Activated T-cell treated with anti-CD3 and anti-CD28 coated beads, Interleukin-2, amount 50 U/mL, for 4 hours (primary cell): ENCODE data around the gene IL1RAP. TPM values are rescaled to one million over a fixed set of nuclear protein-coding genes. Genes with fewer than 3 reads are reported as not detected.

Experiments
- ATAC-seq, 2 donors: fragments of 200-7000 bp; cut with Tn5 transposase; one replicate each; pipeline ENCODE4 v1.10.0; 2021
- DNase-seq: peaks from one replicate; pipeline ENCODE4 v3.0.0-alpha.2; 2020
- H3K27me3 Mint-ChIP-seq: one replicate; pipeline ENCODE4 v1.8.0; 2021; ENCODE audit warnings: low read depth, mixed read lengths
- H3K36me3 Mint-ChIP-seq: one replicate; pipeline ENCODE4 v1.8.0; 2022; ENCODE audit warnings: mixed read lengths; ENCODE audit not compliant: insufficient read depth
- H3K4me1 Mint-ChIP-seq: one replicate; pipeline ENCODE4 v1.8.0; 2021; ENCODE audit warnings: low read depth, mixed read lengths
- H3K4me3 Mint-ChIP-seq: one replicate; pipeline ENCODE4 v1.8.0; 2021; ENCODE audit warnings: mild to moderate bottlenecking, moderate library complexity, mixed read lengths
- H3K9me3 Mint-ChIP-seq: one replicate; pipeline ENCODE4 v1.8.0; 2021; ENCODE audit warnings: mixed read lengths
- total RNA-seq, 3 donors: library from RNA; stranded (reverse); gene quantifications; one replicate each; pipeline ENCODE4 v1.2.1, GENCODE V29; 2021

IL1RAP gene
- total RNA-seq, 3 donors from 2014 or later, result 10.2 to 15.3 (median 13.8) TPM

DNA sequence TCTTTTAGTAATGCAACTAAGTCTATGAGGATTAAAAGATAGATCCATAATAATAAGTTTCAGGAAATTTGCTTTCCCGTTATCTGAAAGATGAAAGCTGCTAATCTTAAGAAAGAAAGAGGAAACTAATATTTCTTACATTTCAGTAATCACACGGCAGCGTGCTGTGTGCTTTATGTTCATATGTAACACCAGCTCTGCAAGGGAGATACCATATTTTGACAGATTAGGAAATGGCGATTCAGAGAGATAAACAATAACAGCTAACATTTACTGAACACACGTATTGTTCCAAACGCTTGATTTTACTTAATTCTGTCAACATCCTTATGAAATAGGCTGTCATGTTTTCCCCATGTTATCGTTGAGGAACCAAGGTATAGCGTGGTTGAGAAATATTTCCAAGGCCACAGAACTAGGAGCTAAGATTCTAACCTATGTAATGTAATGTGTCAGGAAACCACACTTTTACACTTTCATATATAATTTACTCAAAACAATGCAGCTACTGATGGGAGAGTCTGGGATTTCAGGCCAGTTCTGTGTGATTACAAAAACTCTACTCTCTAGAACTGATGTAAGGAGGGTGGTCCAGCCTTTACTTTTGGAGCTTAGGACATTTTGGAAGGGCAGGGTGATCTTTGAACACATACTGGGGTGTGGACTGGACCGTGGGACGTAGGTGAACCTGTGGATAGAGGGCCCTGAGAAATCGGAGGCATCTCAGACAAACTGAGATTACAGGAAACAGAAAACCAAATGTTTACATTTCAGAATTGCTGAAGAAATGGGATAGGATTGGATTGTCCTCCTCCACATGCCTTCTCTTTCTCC is 100.6 kb downstream of the IL1RAP start:
- peaks cover 15% of the 10 kb centered on the region for H3K36me3 Mint-ChIP-seq
- no peak for DNase-seq
- H3K9me3 Mint-ChIP-seq, result no peaks in the 10 kb centered on the region
- H3K27me3 Mint-ChIP-seq, result no peaks in the 10 kb centered on the region
- no peak overlapping the region for H3K4me3 Mint-ChIP-seq
- peaks cover 45% of the 10 kb centered on the region for H3K4me1 Mint-ChIP-seq
- ATAC-seq, result no peak

- Mint-ChIP-seq H3K9me3 (no peaks in the 10 kb centered on the region), H3K36me3 (peaks cover 10% of the 10 kb centered on the region), H3K4me1 (peaks cover 46% of the 10 kb centered on the region), H3K4me3 (no peak overlapping the region), H3K27me3 (no peaks in the 10 kb centered on the region)
- DNase-seq (no peak), ATAC-seq (no peak)
Measured at GRCh38 chr3:190615060-190615384, 101.1 kb downstream of the IL1RAP start.

DNA sequence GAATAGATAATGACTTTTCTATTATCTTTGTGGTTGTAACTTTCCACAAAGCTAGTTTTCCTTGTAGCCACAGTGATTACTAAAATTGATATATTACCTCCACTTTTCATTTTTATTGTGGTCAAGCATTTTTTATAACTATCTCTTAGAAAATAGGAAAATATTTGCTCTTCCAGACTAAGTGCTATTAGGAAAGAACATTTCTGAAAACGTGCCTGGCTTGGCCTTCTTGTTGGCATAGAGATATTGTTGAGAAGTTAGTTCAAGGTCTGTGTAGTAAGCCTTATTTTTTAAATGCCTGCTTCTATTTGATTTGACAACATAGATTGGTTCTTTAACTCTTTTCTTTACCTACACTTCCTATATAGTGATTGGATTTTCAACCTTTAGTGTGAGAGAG is 101.7 kb downstream of the IL1RAP start:
- peaks cover 12% of the 10 kb centered on the region for H3K36me3 Mint-ChIP-seq
- H3K27me3 Mint-ChIP-seq, result no peaks in the 10 kb centered on the region
- H3K4me1 Mint-ChIP-seq, result peaks cover 47% of the 10 kb centered on the region
- no peak overlapping the region for H3K4me3 Mint-ChIP-seq
- DNase-seq (no peak), ATAC-seq (no peak)
- H3K9me3 Mint-ChIP-seq, result no peaks in the 10 kb centered on the region

- ATAC-seq (no peak), DNase-seq (no peak)
- Mint-ChIP-seq H3K9me3 (no peaks in the 10 kb centered on the region), H3K4me3 (no peak overlapping the region), H3K4me1 (peaks cover 47% of the 10 kb centered on the region), H3K36me3 (peaks cover 13% of the 10 kb centered on the region), H3K27me3 (no peaks in the 10 kb centered on the region)
Measured at GRCh38 chr3:190616637-190617036, 102.8 kb downstream of the IL1RAP start.

DNA sequence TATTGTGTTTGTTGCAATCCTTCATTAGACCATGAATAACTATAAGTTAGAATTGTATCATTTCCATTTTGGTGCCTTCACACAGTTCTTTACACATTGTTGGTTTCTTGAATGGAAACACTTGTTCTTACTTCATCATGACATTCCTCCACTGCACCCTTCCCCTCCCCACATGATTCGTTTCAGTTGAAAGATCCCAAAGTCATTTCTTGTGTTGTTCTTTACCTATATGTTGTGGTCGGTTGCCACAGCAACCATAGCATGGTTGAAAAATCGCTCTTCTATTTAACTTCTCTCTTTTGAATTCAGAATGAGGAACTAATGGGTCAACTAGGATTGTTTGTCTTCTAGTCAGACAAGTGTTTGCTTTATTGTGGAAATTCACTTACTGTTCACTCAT is 103.3 kb downstream of the IL1RAP start:
- no peaks in the 10 kb centered on the region for H3K9me3 Mint-ChIP-seq
- H3K4me3 Mint-ChIP-seq, result no peak overlapping the region
- ATAC-seq (no peak), DNase-seq (no peak)
- H3K36me3 Mint-ChIP-seq, result peaks cover 13% of the 10 kb centered on the region
- peaks cover 48% of the 10 kb centered on the region for H3K4me1 Mint-ChIP-seq
- no peaks in the 10 kb centered on the region for H3K27me3 Mint-ChIP-seq

DNA sequence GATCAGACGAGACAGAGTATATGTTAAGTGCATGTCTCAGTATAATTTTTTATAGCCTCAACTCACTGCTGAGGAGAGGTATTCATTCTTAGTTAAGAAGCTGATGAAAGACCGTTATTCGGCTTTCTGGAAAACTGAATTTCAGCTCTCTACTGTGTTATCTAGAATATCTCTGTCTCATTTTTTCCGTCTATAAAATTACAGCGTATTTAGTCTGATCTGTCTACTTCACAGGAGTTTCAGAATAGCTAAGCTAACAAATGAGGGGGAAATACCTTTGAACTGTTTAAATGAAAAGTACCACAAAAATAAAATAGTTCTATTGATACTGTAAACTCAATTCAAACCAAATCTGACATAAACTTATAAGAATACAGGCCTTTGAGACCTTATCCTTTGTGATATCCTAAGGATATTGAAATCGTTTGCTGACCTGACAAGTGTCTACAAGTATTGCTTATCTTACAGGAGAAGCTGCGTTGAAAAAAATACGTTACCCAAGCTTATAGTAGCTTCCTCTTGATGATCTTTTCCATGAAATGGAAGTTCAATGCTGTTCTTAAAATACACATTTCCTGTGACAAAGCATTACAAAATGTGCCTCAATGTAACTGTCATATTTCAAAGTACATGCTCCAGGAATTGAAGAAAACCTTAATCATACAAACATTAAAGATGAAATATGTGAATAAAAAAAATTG is 104.6 kb downstream of the IL1RAP start:
- peaks cover 17% of the 10 kb centered on the region for H3K36me3 Mint-ChIP-seq
- ATAC-seq, result peak; percentile 91
- no peak for DNase-seq
- peaks cover 48% of the 10 kb centered on the region for H3K4me1 Mint-ChIP-seq
- H3K4me3 Mint-ChIP-seq, result peak overlapping the region; percentile 55
- no peaks in the 10 kb centered on the region for H3K9me3 Mint-ChIP-seq
- no peaks in the 10 kb centered on the region for H3K27me3 Mint-ChIP-seq

GRCh38 chr3:190619353-190619752 is 105.5 kb downstream of the IL1RAP start:
- no peak for DNase-seq
- peaks cover 25% of the 10 kb centered on the region for H3K36me3 Mint-ChIP-seq
- peaks cover 48% of the 10 kb centered on the region for H3K4me1 Mint-ChIP-seq
- peak overlapping the region; percentile 26 for H3K4me3 Mint-ChIP-seq
- no peak for ATAC-seq
- no peaks in the 10 kb centered on the region for H3K9me3 Mint-ChIP-seq
- H3K27me3 Mint-ChIP-seq, result no peaks in the 10 kb centered on the region

GRCh38 chr3:190619761-190620160 is 105.9 kb downstream of the IL1RAP start:
- peaks cover 27% of the 10 kb centered on the region for H3K36me3 Mint-ChIP-seq

DNA sequence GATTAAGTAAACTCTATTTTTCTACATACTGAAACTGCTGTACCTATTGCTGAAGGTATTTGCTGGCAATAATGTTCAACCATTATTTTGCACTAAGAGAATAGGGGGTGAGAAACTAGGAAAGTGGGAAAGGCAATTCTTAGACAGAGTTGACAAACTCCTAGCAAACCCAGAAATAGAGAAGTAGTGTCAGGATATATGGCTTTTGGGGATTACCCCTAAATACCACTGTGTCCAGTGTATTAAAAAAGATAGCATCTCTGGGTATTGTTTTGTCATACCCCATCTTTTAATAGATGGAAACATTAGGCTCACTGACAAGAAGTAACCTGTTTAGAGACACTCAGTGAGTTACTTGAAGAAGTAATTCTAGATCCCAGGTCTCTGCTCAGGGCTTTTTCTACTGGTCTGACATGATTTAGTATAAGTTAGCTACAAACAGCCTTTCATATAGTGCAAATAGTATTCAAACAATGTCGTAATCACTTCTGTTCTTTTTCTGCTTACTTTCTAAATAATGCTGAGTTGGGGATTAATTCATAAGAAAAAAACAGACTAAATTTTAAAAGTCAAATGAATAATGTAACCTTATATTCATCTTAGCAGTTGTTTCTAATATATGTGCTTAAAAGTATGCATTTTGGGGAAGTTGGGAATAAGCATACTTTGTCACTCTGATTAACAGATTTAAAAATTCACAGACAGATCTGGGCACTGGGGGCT is 107.2 kb downstream of the IL1RAP start:
- Mint-ChIP-seq H3K4me1 (peaks cover 37% of the 10 kb centered on the region), H3K4me3 (no peak overlapping the region), H3K27me3 (no peaks in the 10 kb centered on the region), H3K9me3 (no peaks in the 10 kb centered on the region), H3K36me3 (peaks cover 27% of the 10 kb centered on the region)
- no peak for DNase-seq
- no peak for ATAC-seq

More at GRCh38 chr3:190619761-190620160, 105.9 kb downstream of the IL1RAP start:
- DNase-seq, result no peak
- H3K27me3 Mint-ChIP-seq, result no peaks in the 10 kb centered on the region
- H3K9me3 Mint-ChIP-seq, result no peaks in the 10 kb centered on the region
- no peak for ATAC-seq
- no peak overlapping the region for H3K4me3 Mint-ChIP-seq
- peaks cover 45% of the 10 kb centered on the region for H3K4me1 Mint-ChIP-seq

DNA sequence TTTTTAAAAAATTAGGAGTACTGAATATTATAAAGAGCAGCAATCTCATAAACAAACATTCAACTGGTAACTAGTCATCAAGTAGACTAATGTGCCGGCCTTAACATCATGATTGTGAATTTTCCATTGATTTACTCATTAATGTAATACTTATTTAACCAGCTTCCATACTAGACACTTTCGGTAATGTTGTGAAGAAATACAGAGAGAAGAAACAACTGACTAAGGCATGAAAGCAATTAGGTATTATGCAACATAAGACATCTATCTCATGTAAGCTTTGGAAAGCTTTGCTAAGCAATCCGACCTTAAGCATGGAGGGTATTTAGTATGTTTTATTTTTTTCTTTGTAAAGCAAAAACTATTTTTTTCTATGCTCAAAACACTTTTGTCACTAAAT is 108.0 kb downstream of the IL1RAP start:
- no peak overlapping the region for H3K4me3 Mint-ChIP-seq
- no peak for DNase-seq

DNA sequence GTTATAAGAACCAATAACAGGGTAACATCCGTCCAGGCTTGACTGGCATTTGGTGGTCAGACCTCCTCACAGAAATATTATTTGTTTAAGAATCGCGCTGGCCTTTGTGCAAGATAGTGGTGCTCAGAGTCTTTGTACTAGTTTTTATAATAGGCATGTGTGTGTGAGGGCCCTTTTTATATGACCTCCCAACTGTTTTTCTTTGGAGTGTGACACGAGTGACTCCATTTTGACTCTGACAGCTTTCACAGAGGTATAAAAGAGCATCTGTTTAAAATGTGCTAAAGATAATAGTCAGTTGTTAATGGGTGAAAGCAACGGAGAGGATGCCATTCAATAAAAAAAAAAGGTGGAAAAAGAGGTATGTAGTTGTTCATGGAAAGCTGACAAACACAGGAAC is 110.4 kb downstream of the IL1RAP start:
- ATAC-seq (no peak), DNase-seq (no peak)
- Mint-ChIP-seq H3K4me3 (no peak overlapping the region), H3K4me1 (peaks cover 5% of the 10 kb centered on the region), H3K27me3 (no peaks in the 10 kb centered on the region), H3K9me3 (no peaks in the 10 kb centered on the region), H3K36me3 (peaks cover 30% of the 10 kb centered on the region)

More for the DNA sequence above, 108.0 kb downstream of the IL1RAP start:
- Mint-ChIP-seq H3K36me3 (peaks cover 26% of the 10 kb centered on the region), H3K27me3 (no peaks in the 10 kb centered on the region), H3K9me3 (no peaks in the 10 kb centered on the region), H3K4me1 (peaks cover 28% of the 10 kb centered on the region)
- ATAC-seq, result no peak

DNA sequence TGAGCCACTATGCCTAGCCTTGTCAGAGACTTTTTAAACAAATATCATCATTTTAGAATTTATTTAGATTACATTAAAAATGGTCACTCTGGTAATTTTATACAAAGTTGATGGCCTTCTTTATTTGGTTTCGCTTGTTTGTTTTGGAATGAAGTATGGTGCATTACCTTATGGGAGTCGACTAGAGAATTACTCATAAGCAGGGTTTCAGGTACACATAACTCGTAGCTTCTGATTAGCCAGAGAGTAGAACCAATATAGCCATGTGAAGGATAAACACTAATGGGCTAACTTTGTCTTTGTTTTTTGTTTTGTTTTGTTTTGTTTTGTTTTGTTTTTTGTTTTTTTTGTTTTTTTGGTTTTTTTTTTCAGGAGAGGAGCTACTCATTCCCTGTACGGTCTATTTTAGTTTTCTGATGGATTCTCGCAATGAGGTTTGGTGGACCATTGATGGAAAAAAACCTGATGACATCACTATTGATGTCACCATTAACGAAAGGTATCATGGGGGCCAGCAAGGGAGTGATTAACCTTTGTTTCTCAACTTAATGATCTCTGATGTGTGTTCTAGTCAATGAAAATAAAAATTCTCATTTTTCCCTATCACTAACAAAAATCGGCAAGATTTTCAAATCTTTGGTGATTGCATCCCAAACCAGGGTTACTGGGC is 113.2 kb downstream of the IL1RAP start:
- Mint-ChIP-seq H3K4me1 (no peaks in the 10 kb centered on the region), H3K4me3 (no peak overlapping the region), H3K27me3 (no peaks in the 10 kb centered on the region), H3K36me3 (peaks cover 27% of the 10 kb centered on the region), H3K9me3 (no peaks in the 10 kb centered on the region)
- no peak for ATAC-seq
- no peak for DNase-seq

DNA sequence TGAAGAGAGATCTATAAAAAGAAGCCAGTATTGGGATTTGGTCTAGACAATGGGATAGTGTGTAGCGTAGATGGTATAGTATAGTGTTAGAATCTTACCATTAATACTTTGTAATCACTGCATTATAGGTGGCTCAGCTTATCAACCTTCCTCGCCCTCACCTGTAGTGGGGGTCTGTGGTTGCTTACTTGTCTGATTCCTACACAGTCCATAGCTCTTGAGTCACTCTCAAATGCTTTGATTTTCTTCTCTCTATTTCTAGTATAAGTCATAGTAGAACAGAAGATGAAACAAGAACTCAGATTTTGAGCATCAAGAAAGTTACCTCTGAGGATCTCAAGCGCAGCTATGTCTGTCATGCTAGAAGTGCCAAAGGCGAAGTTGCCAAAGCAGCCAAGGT is 115.2 kb downstream of the IL1RAP start:
- Mint-ChIP-seq H3K9me3 (no peaks in the 10 kb centered on the region), H3K4me1 (no peaks in the 10 kb centered on the region), H3K27me3 (no peaks in the 10 kb centered on the region), H3K36me3 (peaks cover 19% of the 10 kb centered on the region), H3K4me3 (no peak overlapping the region)
- DNase-seq (no peak), ATAC-seq (peak in 1 of 2 donors; percentile 21)

- Mint-ChIP-seq H3K27me3 (no peaks in the 10 kb centered on the region), H3K4me3 (no peak overlapping the region), H3K9me3 (no peaks in the 10 kb centered on the region), H3K36me3 (peaks cover 16% of the 10 kb centered on the region), H3K4me1 (no peaks in the 10 kb centered on the region)
- ATAC-seq (no peak), DNase-seq (no peak)
Measured at GRCh38 chr3:190631295-190631694, 117.4 kb downstream of the IL1RAP start.
